HG02571 (cell line): ENCODE measurements around the gene SSH2.
"Not testable (repeated sequence)": the region's sequence is repeated elsewhere in the genome, so short reads cannot be mapped to it uniquely, and the experiment has no call there.

Source experiments
- ATAC-seq: cut with Tn5 transposase; IDR thresholded peaks from one replicate; pipeline ENCODE4 v1.9.1; 2021; ENCODE audit warnings: mild to moderate bottlenecking, moderate library complexity; ENCODE audit not compliant: unreplicated experiment

SSH2 gene

DNA sequence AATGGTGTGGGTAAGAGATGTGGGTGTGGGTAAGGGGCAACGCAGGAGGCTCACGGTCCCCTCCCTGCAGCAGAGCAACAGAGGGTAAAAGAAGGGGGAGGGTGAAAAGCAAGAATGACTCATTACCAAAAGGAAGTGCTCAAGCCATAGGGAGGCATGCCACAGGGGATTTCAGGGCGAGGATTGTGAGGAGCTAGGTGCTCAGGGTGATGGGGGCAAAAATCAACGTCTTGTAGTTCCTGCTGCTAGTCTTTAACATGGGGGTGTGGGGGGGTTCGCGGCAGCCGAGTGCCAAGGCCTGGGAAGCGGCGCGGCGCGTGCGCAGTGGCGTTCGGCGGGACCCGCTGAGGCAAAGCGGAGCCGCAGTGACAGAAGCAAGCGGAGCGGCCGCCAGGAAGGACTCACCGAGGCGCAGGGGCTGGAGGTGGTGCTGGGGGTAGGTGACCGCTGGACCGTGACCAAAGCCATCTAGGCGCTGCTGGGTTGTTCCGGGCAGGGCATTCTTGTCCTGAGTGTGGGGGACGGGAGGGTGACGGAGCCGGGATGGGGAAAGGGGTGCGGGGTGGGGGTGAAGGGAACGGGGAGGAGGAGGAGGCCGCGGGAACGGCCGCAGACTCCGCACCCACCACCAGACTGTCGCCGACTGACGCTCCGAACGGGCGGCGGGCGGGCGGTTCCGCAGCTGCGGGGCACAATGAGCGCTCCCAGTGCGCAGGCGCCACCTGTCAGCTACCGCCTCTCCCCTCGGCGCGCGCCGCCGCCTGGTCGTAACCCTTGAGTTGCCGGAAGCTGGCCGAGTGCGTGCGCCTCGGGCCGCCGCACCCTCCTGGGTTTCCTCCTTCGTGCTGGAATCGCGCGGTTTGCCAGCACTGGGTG, at the start of gene SSH2:
Gene SSH2, minus strand, starts transcription at position 696 of the 876 bp plus-strand sequence. Its CDS starts 228 bp downstream, at position 468.
- ATAC-seq: peak; percentile 52

- ATAC-seq: no peak
Observed at GRCh38 chr17:29977836-29978235, 47.8 kb upstream of the SSH2 start.

GRCh38 chr17:29973005-29973404, 43.0 kb upstream of the SSH2 start:
- ATAC-seq: no peak

GRCh38 chr17:29972277-29972676, 42.2 kb upstream of the SSH2 start:
- no peak for ATAC-seq

DNA sequence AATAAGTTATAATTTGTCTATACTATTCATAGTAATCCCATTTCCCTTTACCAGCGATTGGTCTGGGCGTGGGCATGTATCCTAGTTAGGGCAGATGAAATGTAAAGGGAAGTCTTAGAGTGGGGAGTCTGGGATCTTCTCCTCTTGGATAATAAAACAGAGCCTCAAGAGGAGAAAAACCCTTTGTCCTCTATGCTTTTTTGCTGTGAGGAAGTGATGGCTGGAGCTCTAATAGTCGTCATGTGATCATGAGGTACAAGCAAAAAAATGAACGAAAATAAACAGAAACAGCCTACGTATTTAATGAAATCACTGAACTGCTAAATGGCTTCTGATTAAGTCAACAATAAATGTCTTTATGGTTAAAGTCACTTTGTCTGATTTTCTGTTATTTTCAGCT, 38.2 kb upstream of the SSH2 start:
- ATAC-seq: no peak

DNA sequence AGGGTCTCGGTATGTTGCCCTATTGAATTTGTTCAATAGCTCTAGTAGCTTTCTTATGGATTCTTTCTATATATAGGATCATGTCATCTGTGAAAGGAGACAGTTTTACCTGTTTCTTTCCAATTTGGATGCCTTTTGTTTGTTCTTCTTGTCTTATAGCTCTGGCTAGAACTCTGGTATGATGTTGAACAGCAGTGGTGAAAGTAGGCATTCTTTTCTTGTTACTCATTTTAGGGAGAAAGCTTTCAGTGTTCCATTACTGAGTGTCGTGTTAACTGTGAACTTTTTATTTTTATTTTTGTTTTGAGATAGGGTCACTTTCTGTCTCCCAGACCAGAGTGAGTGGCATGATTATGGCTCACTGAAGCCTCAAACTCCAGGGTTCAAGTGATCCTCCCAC, 32.6 kb upstream of the SSH2 start:
- no peak for ATAC-seq

- ATAC-seq: no peak
Observed at GRCh38 chr17:29959658-29960337, 29.8 kb upstream of the SSH2 start.

GRCh38 chr17:29958947-29959657, 29.1 kb upstream of the SSH2 start:
- no peak for ATAC-seq

DNA sequence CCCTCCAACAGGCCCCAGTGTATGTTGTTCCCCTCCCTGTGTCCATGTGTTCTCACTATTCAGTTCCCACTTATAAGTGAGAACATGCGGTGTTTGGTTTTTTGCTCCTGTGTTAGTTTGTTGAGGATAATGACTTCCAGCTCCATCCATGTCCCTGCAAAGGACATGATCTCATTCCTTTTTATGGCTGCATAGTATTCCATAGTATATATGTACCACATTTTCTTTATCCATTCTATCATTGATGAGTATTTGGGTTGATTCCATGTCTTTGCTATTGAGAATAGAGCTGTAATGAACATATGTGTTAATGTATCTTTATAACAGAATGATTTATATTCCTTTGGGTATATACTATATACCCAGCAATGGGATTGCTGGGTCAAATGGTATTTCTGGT, 27.5 kb upstream of the SSH2 start:
- ATAC-seq: not testable (repeated sequence)

GRCh38 chr17:29956225-29956624, 26.2 kb upstream of the SSH2 start:
- no peak for ATAC-seq

DNA sequence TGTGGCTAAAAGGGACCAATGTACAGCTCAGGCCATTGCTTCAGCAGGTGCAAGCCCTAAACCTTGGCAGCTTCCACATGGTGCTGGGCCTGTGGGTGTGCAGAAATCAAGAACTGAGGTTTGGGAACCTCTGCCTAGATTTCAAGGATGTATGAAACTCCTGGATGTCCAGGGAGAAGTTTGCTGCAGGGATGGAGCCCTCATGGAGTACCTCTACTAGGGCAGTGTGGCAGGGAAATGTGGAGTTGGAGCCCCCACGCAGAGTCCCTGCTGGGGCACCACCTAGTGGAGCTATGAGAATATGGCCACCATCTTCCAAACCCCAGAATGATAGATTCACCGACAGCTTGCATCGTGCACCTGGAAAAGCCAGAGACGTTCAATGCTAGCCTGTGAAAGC, 24.4 kb upstream of the SSH2 start:
- no peak for ATAC-seq

- no peak for ATAC-seq
Observed at GRCh38 chr17:29949696-29950095, 19.7 kb upstream of the SSH2 start.

DNA sequence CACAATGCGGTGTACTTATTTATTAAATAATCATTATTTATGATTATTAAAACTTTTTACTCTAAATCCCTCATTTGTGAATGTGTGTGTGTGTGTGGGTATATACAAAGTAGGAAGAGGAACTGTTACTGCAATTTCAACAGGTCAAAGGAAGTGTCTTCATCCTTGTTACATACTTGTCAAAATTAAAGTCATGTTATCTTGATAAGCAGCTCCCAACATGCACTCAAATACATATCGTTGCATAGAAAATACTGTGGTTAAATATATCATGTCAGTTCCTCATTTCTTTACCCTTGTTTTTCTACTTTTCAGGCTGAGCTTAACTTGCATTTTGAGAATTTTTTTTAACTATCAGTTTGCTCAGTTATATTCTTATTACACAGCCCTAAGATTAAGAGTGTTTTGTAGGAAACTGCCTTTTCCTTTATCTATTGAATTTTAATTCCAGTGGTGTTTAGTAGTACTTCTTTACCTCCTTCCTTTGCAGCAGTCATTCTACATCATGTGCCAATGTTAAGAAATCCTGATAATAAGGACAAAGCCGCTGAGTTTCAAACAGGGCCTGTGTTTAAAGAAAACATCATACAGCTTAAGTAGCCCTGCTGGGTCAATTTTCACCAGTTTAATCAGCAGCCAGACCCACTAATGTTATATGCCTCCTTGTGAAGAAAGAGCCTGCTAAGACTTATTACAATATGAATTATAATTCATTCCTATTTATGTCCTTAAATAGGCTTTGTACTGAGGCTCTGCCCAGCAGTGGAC, 18.6 kb upstream of the SSH2 start:
- ATAC-seq: no peak

GRCh38 chr17:29945281-29945680, 15.3 kb upstream of the SSH2 start:
- no peak for ATAC-seq

- ATAC-seq: no peak
Observed at GRCh38 chr17:29941334-29941733, 11.3 kb upstream of the SSH2 start, which contains the start of gene EFCAB5. EFCAB5 (plus strand) TSS chr17:29941634; CDS start chr17:29941797, 163 bp downstream.

GRCh38 chr17:29936724-29937123, 6.7 kb upstream of the SSH2 start:
- no peak for ATAC-seq

DNA sequence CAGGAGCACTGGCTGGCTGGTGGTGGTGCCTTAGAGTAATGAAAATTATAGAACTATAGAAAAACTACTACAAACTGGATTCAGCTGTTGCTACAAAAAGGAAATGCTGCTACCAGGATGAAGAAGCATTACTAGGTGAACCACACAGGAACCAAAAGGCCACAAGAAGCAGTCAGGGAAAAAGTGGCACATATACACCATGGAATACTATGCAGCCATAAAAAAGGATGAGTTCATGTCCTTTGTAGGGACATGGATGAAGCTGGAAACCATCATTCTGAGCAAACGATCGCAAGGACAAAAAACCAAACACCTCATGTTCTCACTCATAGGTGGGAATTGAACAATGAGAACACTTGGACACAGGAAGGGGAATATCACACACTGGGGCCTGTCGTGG, 5.9 kb upstream of the SSH2 start:
- not testable (repeated sequence) for ATAC-seq

GRCh38 chr17:29933379-29933778, 3.4 kb upstream of the SSH2 start:
- ATAC-seq: no peak

DNA sequence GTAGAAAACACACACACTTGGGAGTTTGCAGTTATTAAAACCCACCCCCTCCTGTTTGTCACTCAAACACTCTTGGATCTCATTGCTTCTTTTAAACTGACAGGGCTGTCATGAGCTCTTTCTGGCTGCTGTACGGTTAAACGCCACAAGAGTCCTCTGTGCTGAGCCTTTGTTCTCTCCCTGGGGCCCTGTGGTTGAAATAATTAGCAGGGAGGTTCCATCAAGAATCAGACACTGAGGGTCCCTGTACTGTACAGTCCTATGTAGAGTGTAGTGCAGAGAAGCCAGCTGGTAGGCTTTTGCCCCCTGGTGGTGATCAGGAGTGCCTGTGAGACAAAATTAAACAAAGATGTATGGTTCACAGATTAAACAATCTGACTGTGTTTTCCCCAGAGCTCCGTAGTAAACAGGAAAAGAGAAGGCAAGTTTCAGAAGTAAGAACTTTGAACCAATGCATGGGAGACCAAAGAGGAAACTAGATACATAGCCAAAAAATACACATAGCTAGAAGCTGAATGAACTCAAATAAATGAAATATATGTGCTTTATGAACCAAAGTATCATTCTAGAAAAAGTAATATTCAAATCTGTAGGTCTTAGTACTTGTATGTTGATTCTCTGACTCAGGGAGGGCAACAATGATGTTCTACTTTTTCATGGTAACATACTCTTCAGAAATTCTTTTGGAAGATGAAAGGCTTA, 1.4 kb upstream of the SSH2 start:
- no peak for ATAC-seq

DNA sequence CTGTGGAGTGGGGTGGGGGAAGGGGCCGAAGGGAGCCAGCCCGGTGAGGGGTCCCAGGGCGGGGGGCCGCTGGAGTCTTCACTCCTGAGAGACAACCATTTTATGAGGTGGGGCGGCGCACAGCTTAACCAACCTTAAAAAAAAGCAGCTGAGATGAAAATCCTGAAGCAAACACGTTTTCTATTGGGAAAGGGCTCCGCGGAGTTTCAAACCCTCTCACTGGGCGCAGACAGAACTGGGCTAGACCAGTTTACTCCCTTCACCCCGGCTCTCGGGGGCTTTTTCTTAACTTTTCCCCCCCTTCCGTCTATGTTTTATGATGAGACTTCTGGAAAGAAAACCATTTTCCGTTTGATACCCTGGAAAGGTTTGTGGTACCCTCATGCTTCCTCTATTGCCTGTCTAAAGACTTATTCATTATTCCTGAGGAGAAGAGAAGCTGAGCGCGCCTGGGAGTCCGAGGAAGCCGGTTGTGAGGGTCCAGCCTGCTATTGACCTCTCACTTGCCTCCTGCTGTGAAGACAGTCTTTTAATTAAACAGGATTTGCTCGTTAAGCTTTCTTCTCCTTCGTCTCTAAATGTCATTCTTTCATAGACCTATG, 482 bp upstream of the SSH2 start:
- ATAC-seq: peak; percentile 3
